Hepatocyte (in vitro differentiated cells): ENCODE measurements around the gene L3HYPDH. TPM values are rescaled to one million over a fixed set of nuclear protein-coding genes. Genes with fewer than 3 reads are reported as not detected.

ENCODE experiments used
- DNase-seq: peaks from one replicate; pipeline ENCODE4 v3.0.0-alpha.2; 2016; ENCODE audit warnings: low spot score
- H2AFZ ChIP-seq: fragments of 200-600 bp; sonication (generic); 2 replicates; pipeline ENCODE4 v1.6.0; 2016; ENCODE audit warnings: antibody characterized with exemption, mild to moderate bottlenecking
- H3K27ac ChIP-seq: fragments of 200-600 bp; sonication (generic); 2 replicates; pipeline ENCODE4 v1.5.1; 2016; ENCODE audit warnings: mild to moderate bottlenecking
- H3K27me3 ChIP-seq: fragments of 200-600 bp; sonication (generic); 2 replicates; pipeline ENCODE4 v1.6.1; 2016
- H3K36me3 ChIP-seq: fragments of 200-600 bp; sonication (generic); replicated peaks from 2 replicates; pipeline ENCODE4 v1.5.1; 2016; ENCODE audit warnings: low read depth; ENCODE audit not compliant: insufficient read depth
- H3K4me1 ChIP-seq: fragments of 200-600 bp; sonication (generic); 2 replicates; pipeline ENCODE4 v1.5.1; 2016; ENCODE audit warnings: mild to moderate bottlenecking, moderate library complexity; ENCODE audit not compliant: insufficient read depth
- H3K4me2 ChIP-seq: fragments of 200-600 bp; sonication (generic); 2 replicates; pipeline ENCODE4 v1.6.0; 2016
- H3K4me3 ChIP-seq: fragments of 200-600 bp; sonication (generic); 2 replicates; pipeline ENCODE4 v1.5.1; 2016; ENCODE audit warnings: mild to moderate bottlenecking
- H3K79me2 ChIP-seq: fragments of 200-600 bp; sonication (generic); 2 replicates; pipeline ENCODE4 v1.6.0; 2017; ENCODE audit warnings: mild to moderate bottlenecking
- H3K9me2 ChIP-seq: fragments of 200-600 bp; sonication (generic); replicated peaks from 2 replicates; pipeline ENCODE4 v1.6.0; 2017; ENCODE audit warnings: mild to moderate bottlenecking; ENCODE audit not compliant: insufficient read depth
- H3K9me3 ChIP-seq: fragments of 200-600 bp; sonication (generic); 2 replicates; pipeline ENCODE4 v1.5.1; 2016; ENCODE audit warnings: low read depth, mild to moderate bottlenecking
- H4K20me1 ChIP-seq: fragments of 200-600 bp; sonication (generic); 2 replicates; pipeline ENCODE4 v1.6.0; 2016; ENCODE audit warnings: mild to moderate bottlenecking; ENCODE audit not compliant: insufficient read depth, poor library complexity, severe bottlenecking
- CTCF ChIP-seq: fragments of 200-600 bp; sonication (generic); IDR thresholded peaks from 2 replicates; pipeline ENCODE4 v1.5.1; 2016; ENCODE audit warnings: antibody characterized with exemption, mild to moderate bottlenecking; ENCODE audit not compliant: poor library complexity
- EZH2 ChIP-seq: fragments of 200-600 bp; sonication (generic); IDR thresholded peaks from 2 replicates; pipeline ENCODE4 v1.6.1; 2016; ENCODE audit warnings: antibody characterized with exemption, mild to moderate bottlenecking, borderline replicate concordance
- EZH2phosphoT487 ChIP-seq: fragments of 200-600 bp; sonication (generic); IDR thresholded peaks from one replicate; pipeline ENCODE4 v1.6.1; 2018; ENCODE audit warnings: antibody characterized with exemption, mild to moderate bottlenecking, low read depth, moderate library complexity; ENCODE audit not compliant: unreplicated experiment, severe bottlenecking
- WGBS: methylation state at CpG from one replicate; pipeline ENCODE4 v1.1.6; 2016; ENCODE audit warnings: low lambda C conversion rate; ENCODE audit errors: missing lambda C conversion rate; 5-methylcytosine and 5-hydroxymethylcytosine counted together
- polyA plus RNA-seq: library from polyadenylated mRNA; unstranded; fragments of >200 nt; fragmentation: Nextera tagmentation; extraction: Ambion mirVana; gene quantifications from 2 replicates; pipeline ENCODE4 v1.2.1, GENCODE V29; 2016
- total RNA-seq: library from RNA; depleted of rRNA; stranded (reverse); fragments of >200 nt; gene quantifications from 2 replicates; pipeline ENCODE4 v1.2.3, GENCODE V29; 2014

L3HYPDH gene
- total and polyA plus RNA-seq, 2 experiments from 2014 or later, result 20.3 to 36.2 TPM

GRCh38 chr14:59507063-59507751, 23.0 kb upstream of the L3HYPDH start:
- Histone ChIP-seq H3K79me2 (no peaks in the 10 kb centered on the region), H3K4me1 (peaks cover 3% of the 10 kb centered on the region), H3K4me2 (no peak overlapping the region), H3K27me3 (no peaks in the 10 kb centered on the region), H3K4me3 (no peak overlapping the region), H3K27ac (no peak overlapping the region), H4K20me1 (no peaks in the 10 kb centered on the region), H3K9me2 (no peaks in the 10 kb centered on the region), H3K9me3 (no peaks in the 10 kb centered on the region), H2AFZ (no peak overlapping the region), H3K36me3 (no peaks in the 10 kb centered on the region)
- no peak for TF ChIP-seq EZH2phosphoT487
- TF ChIP-seq CTCF, result peak; percentile 77
- DNase-seq, result peak; percentile 78

GRCh38 chr14:59503256-59503655, 19.0 kb upstream of the L3HYPDH start:
- no peak for TF ChIP-seq CTCF
- no peak for TF ChIP-seq EZH2
- TF ChIP-seq EZH2phosphoT487, result no peak
- no peak for DNase-seq
- no peak overlapping the region for H2AFZ ChIP-seq
- H4K20me1 ChIP-seq, result no peaks in the 10 kb centered on the region
- no peaks in the 10 kb centered on the region for H3K36me3 ChIP-seq
- no peaks in the 10 kb centered on the region for H3K4me1 ChIP-seq
- H3K9me3 ChIP-seq, result no peaks in the 10 kb centered on the region
- H3K27ac ChIP-seq, result no peak overlapping the region
- WGBS, result 95% methylated on average over 4 of the region's 4 CpGs
- H3K4me2 ChIP-seq, result no peak overlapping the region
- no peaks in the 10 kb centered on the region for H3K79me2 ChIP-seq
- no peaks in the 10 kb centered on the region for H3K9me2 ChIP-seq
- H3K27me3 ChIP-seq, result no peaks in the 10 kb centered on the region
- no peak overlapping the region for H3K4me3 ChIP-seq

GRCh38 chr14:59500732-59501131, 16.5 kb upstream of the L3HYPDH start:
- H3K4me2 ChIP-seq, result no peak overlapping the region

More at GRCh38 chr14:59500732-59501131, 16.5 kb upstream of the L3HYPDH start:
- Histone ChIP-seq H4K20me1 (no peaks in the 10 kb centered on the region), H3K79me2 (no peaks in the 10 kb centered on the region), H3K27me3 (no peaks in the 10 kb centered on the region), H2AFZ (no peak overlapping the region), H3K36me3 (no peaks in the 10 kb centered on the region), H3K9me2 (no peaks in the 10 kb centered on the region), H3K4me3 (no peak overlapping the region), H3K9me3 (no peaks in the 10 kb centered on the region), H3K27ac (no peak overlapping the region), H3K4me1 (no peaks in the 10 kb centered on the region)
- no peak for TF ChIP-seq CTCF
- no peak for TF ChIP-seq EZH2phosphoT487
- TF ChIP-seq EZH2, result no peak
- DNase-seq, result no peak
- 62% methylated on average over 3 of the region's 3 CpGs for WGBS
